Sigmoid colon (tissue), 4 donors: Measurements from ENCODE around the gene C17orf78.

Source experiments
- CTCF ChIP-seq, 4 experiments: fragments of 450-650 bp in 3 of 4; fragments of 200-600 bp in 1 of 4; IDR thresholded peaks; one replicate each; pipeline ENCODE4 v1.5.1; 2016 to 2019; ENCODE audit warnings: antibody characterized with exemption in 4 of 4, mild to moderate bottlenecking in 3 of 4, moderate library complexity in 2 of 4
- POLR2A ChIP-seq, 2 donors: fragments of 450-650 bp; IDR thresholded peaks; one replicate each; pipeline ENCODE4 v1.6.1; 2016; ENCODE audit warnings: antibody characterized with exemption in 2 of 2, mild to moderate bottlenecking in 2 of 2, moderate library complexity in 2 of 2
- POLR2AphosphoS5 ChIP-seq, 4 donors: sonication (generic); formaldehyde crosslinking; IDR thresholded peaks; one replicate each; pipeline ENCODE4 v1.6.1; 2017; ENCODE audit warnings: antibody characterized with exemption in 4 of 4

- TF ChIP-seq CTCF (IDR thresholded peaks at IDR 0.05) (no peak), POLR2AphosphoS5 (IDR thresholded peaks at IDR 0.05) (no peak), POLR2A (IDR thresholded peaks at IDR 0.05) (no peak)
Observed at GRCh38 chr17:37388266-37388665, 12.5 kb downstream of the C17orf78 start.
